GM18505 (cell line): ENCODE data around the gene NREP.

Experiments
- ATAC-seq: cut with Tn5 transposase; IDR thresholded peaks from one replicate; pipeline ENCODE4 v1.9.1; 2021; ENCODE audit not compliant: unreplicated experiment
- POLR2A ChIP-seq: IDR thresholded peaks from 4 replicates; pipeline ENCODE4 v1.6.1; 2011; ENCODE audit warnings: borderline replicate concordance; ENCODE audit not compliant: insufficient read depth, insufficient read length; ENCODE audit errors: extremely low read depth

NREP gene

DNA sequence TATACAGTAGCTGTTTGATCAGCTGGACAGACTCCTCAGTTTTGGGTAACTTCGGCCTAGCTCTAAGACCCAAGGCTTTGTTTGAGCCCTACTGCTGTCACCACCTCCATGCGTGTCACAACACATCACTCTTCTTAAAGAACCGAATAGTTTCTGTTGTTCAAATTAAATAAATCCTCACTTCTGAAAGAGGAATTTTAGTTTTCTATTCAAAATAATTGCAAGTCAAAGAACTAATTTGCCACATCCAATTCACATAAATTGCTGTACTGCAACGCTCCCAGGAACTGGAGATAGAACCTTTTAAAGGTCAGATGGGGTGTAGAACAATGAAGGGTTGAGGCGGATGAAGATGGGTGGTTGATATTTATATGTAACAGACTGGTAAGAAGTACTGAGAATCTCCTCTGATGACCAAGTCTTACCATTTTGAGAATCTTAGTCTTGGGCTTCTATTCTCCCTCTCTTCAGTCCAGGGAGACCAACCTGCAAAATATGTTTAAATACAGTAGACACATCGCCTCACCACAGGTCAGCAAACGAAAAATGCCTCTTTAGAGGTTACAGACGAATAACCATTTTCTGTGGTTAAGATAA, 1.6 kb downstream of the NREP start:
- TF ChIP-seq POLR2A, result no peak
- ATAC-seq, result no peak

DNA sequence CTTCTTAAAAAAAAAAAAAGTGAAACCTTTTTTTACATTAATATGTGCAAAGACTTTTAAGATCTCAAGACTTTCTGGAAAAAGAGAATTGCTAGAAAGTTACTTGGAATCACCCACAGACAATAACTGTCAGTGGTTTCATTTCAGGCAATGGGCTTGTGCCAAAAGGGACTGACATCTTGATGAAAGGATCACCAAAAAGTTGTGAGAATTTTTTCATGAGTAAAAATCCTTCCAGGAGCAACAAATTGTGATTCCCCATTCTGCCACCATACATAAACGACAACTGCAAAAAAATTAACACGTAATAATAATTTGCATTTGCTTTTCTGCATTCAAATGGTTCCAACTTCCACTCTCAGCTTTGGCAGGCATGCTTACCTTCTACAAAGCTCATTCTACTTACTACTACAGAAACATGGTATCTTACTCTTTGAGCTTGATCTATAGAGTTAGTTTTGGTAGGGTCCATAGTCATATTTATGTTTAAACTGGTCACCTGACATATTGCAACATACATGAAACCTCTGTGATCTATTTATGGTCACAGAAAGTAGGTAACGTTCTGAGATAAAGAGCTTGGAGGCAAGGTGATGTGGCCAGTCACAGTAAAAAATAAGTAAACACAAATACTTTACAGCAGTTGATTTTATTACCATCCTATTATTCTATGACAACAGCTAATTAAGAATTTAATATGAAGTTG, 3.0 kb downstream of the NREP start:
- no peak for TF ChIP-seq POLR2A
- no peak for ATAC-seq

DNA sequence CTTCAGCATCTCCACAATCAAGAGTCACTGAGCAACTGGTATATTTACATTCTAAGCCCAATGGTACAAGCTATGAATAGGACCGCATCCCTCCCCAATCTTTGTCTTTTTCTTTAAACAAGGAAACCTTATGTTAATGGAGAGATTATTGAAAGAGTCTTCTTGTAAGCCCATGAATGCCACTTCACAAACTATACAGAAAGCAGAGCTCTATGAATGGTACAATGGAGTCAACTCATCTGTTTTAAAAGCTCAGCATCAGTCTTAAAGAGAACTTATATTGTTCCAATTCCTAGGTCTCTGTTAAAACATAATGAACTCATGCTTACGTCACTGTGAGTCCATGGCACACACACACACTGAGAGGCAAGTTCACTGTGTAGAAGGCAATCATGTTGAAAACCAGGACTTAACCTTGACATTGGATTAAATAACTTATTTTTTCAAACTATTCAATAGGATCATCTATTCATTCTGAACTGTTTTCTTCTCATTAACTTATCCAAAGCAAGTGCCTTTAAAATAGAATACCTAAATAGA, 4.5 kb downstream of the NREP start:
- no peak for ATAC-seq
- TF ChIP-seq POLR2A, result no peak

DNA sequence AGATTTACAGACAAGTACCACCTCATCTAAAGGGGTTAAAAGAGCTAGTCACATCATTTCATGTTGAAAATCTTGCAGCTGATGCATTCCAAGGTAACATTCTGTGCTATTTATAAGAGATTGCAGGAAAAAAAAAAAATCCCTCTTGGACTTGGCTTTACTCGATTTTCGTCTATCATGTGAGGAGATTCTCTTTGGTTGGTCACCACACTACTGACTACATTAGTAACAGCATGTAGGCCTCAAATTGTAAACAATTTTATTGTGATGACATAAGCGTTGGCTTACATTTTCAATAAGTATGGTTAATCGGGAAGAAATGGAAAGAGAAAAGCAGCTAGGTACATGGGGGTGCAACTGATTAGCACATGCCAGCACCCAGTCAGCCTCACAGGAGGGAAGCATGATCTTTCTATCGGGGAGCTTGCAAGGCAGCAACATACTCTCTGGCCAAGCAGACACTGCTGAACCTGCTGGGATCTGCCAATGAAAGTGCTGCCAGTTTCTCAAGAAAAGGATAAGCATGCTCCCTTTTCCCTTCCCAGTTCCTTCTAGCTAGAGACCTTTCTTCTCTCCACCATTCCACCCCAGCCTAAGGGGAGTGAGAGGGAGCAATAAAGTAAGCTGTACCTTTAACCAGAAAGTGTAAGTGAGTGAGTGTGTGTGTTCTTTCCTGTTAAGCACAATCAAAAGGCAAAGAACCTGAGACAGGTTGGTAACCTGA, 7.5 kb downstream of the NREP start:
- ATAC-seq, result no peak

DNA sequence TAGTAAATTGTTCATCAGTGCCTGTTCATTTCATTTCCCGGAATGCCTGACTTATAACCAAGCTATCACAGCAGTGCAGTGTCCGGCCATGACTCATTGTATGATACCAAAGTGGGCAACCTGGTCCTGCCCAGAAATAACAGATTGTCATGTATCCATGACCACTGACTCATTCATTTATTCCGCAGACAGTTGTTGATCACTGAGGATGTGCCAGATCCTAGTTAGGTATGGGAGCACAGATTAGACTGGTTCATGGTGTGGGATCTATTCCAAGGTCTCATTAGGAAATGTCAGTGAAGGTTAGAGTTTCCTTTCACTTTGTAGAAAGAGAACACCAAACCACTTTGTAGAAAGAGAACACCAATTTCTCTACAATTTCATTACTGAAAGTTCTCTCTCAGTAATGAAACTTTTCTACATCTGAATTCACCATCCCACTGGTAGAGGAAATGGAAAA, 8.7 kb downstream of the NREP start:
- TF ChIP-seq POLR2A, result no peak
- ATAC-seq, result no peak

More for the DNA sequence above, 7.5 kb downstream of the NREP start:
- TF ChIP-seq POLR2A, result no peak

DNA sequence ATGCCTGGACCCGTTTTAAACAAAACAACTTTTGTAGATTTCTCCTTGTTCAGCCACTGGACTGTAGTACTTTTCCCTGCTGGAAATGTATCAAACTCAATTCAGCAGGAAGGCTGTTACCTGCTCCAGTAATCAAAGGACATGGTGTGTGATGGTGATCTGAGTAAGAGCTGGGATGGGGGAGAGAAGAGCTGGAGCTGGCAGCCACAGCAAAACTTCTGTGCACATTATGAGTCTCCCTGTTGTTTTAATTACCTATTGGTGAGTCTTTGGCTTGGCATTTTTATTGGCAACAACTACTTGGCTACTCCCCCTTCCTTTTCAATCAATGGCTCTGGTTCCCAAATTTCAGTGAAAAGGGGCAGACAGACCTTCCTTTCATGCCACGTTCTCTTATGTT, 9.7 kb downstream of the NREP start:
- no peak for ATAC-seq
- no peak for TF ChIP-seq POLR2A

DNA sequence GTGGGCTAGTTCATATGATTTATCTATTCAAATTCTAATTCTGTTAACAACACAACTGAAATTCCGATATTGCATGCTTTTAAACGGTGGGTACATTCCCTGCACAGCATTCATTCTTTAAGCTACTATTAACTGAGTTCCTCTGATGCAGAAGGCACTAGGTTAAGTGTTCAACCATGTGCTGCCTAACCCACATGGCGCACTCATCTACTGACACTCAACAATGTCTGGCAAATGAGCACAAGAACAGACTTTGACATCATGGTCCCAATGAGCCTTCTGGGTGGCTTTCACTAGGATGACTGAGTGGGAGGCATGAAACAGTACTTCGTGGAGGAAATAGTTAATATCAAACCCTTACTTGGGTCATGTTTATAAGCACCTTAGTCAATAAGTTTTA, 10.2 kb downstream of the NREP start:
- no peak for ATAC-seq
- no peak for TF ChIP-seq POLR2A

DNA sequence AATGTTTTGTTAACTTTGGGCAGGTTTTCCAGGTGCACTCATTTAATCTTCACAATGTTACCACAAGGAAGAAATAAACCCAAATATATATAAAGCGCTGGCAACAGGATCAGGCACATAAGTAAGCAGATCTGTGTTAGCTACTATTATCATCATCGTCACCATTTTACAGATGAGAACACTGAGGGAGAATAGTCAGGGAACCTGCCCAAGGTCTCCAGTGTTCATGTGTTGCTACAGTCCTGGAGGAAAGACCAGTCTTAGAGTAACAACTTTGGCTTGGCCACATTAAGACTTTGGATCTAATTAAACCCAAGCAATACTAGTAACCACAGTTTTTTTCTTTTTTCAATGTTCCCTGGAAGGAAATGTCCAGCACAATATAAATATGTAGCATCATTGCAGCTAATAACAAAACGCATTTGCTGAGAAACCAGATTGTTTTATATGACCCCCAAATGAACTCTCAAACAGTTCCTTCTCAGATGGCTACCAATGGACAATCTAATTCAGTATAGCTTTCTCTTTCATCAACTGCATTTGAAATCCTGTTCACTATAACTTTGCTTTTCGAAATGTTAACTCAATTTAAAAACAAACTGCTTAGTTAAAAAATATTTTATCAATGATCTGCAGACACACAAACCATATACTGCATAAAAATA, 11.8 kb downstream of the NREP start:
- no peak for TF ChIP-seq POLR2A
- no peak for ATAC-seq

DNA sequence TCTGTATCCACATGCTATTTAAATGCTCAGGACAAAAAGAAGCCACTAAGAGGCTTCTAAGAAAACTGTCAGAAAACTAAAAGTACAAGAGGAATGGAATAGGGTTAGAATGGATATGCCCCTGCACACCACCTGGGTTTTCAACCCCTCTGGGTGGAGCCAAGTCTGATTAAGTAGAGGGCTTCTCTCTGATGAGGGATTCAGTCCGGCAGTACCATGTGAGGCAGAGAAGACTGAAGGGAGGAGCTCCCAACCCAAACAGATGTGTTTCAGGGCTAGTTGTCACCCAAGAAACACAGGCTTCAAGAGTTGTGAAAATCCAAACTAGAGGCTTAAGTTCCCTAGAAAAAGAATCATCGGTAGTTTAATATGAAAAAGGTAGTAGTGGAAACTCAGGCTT, 12.5 kb downstream of the NREP start:
- TF ChIP-seq POLR2A, result no peak
- ATAC-seq, result no peak

DNA sequence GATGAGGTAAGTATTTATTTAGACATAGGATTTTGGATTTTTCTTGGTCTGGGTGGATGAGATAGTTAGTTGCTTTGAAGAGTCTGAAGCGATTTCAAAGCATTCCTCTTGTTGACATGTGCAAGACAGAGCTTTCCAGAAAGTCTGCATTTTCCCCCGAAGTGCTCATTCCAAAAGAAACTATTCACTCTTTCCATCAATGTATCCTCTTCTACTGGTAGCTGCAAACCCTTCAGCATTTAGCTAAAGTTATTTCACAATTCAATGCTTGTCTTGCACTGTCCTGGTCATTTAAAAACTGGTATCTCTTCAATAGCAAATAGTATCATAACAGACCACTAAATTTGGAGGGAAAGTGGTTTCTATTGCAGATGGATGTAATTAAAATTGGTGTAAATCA, 13.0 kb downstream of the NREP start:
- ATAC-seq, result no peak
- TF ChIP-seq POLR2A, result no peak

DNA sequence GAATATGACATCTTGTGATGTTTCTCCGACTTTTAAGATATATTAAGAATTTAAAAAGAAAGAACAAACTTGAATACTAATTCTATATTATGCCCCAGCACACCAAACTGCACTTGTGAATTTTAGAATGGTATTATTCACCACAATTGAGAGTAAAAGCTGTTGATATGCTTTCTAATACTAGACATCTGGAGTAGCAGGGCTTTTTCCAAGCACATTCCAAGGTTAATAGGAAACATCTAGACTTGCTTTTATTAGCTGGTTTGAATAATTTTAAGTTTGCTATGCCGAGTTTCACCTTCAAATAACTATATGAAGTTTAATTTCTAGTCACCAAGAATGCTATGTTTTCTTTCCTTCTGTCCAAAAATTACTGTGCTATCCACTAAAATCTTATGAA, 13.5 kb downstream of the NREP start:
- ATAC-seq, result no peak
- TF ChIP-seq POLR2A, result no peak

DNA sequence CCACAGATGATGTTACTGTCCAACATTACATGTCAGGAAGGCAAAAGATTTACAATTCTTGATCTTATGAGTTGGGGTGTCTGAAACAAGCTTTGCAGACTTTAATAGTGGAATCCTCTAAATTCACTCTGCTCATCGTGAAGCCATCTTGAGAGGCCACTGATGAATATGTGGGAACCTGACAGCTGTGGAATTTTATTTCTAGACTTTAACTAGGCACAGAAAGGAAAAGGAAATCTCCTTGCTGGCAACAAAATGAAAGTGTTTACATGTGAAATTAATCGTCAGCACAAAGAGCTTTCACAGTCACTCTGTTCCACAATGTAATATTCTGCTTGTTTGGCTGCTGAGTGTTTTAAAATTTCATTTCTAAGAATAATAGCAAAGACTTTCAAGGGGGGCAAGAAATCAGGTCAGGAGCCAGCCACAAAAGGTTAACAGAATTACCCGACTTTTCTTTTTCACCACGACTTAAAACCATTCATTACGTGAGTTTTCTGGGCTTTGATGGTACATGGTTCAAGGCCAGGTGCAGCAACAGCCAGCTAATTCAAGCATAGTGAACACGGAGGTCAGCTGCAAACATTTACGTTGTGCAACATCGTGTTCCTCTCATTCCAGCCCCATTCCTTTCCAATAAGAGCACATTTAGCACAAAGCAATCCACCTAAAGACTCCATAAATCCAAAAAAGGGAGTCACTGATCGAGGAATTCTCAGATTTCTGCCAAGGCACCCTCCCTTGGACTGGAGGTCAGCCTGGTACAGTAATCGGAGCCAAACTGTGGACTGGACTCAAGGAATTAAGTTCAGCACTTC, 14.6 kb downstream of the NREP start:
- no peak for ATAC-seq
- no peak for TF ChIP-seq POLR2A
